H1 (cell line): ENCODE data around the gene OAS3. TPM values are rescaled to one million over a fixed set of nuclear protein-coding genes. Genes with fewer than 3 reads are reported as not detected.

Experiments
- JUND ChIP-seq: IDR thresholded peaks from 2 replicates; pipeline ENCODE4 v1.6.1; 2011; ENCODE audit warnings: mild to moderate bottlenecking, improper control_type of control experiment, low read length
- polyA plus RNA-seq, 7 experiments: library from polyadenylated mRNA; depleted of rRNA in 3 of 7; stranded (reverse) in 5 of 7; unstranded in 2 of 7; fragments of >200 nt in 5 of 7; fragments of 200-250 nt in 2 of 7; gene quantifications; 1 replicate in 5 of 7; 2 replicates in 1 of 7; 4 replicates in 1 of 7; pipeline versions ENCODE4 v1.2.1 to v1.2.3, GENCODE V29; 2011 to 2013; ENCODE audit warnings: missing spikeins in 2 of 7, mixed read lengths in 2 of 7
- total RNA-seq: library from RNA; stranded (reverse); fragmentation: NEBNext Ultra II Directional; extraction: Animal tissue kit (Norgen Biotek cat#: 25700); gene quantifications from 2 replicates; pipeline ENCODE4 v1.2.1, GENCODE V29; 2021

The OAS3 gene
- total and polyA plus RNA-seq, 2 of the 8 experiments (the other 6 are each of a cell fraction or from before 2014, with no cell fraction given): 0.73 to 3.7 TPM

DNA sequence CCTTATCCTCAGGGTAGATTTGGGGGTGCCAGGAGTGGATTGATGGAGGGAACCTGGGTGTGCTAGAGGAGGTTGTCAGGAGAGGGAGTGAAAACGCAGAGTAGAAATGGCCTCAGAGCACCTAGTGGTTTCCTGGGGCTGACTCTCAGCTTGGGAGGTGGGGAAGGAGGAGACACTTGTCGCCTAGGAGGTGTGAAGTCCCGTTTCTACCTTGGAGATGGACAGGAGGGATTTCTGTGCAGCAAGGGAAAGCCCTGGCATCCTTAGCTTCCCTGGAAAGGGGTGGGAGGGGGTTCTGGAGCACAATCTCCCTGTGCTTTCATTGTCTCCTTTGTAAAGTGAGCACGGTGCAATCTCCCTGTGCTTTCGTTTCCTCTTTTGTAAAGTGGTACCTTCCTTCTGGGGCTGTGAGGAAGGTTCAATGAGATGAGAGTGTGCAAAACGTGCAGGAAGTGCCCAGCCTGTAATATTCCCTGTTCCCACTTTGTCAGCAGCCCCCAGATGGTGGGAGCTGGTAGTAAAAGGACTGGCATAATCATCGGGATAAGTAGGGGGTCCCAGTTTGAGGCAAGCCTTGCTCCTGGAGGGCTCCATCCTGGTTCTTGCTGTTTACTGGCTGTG lies 1.6 kb downstream of the OAS3 start (continued):
- TF ChIP-seq JUND: no peak
